ENCODE results near the gene C2orf72.
"Not testable (repeated sequence)": the region's sequence is repeated elsewhere in the genome, so short reads cannot be mapped to it uniquely, and the experiment has no call there.

Gene C2orf72

DNA sequence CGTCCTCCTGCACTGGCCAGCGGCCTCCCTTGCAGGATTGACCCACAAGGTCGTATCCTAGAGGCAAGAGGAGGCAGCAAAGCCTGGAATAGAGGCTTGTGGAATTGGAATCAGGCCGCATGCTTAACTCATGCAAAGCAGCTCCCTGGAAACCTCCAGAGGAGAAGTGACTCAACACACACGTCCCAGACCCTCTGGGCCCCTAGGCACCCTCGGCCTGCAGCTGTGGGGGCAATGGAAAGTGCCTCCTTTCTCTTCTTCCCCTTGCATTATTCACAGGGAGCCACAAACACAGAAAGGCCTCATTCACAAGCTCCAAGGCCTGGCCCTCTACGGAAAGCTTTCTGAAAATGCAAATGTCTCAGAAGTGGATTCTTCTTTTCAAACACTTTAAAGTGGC lies 21.8 kb upstream of the C2orf72 start:
- DNase-seq (ENCODE audit: low read depth in 2 of 2): no peak

DNA sequence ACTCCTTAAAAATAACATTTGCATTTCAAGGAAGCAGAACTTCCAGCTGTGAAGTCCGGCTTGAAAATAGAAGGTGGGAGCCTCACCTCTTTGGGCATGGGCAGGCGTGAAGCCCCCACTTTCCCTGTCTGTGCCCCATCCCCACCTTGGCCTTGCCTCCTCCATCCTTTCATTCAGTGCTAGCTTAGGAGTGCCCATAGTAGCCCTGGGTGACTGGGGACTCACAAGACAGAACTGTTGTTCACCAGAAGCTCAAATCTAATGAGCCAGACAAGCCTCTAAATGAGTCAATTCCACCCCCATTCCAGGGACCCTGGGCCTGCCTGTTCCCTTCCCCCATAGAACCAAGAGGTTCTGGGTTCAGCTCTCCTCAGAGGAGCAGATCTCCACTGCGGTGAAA lies 21.4 kb upstream of the C2orf72 start:
- DNase-seq (ENCODE audit: low read depth in 2 of 2): no peak

DNA sequence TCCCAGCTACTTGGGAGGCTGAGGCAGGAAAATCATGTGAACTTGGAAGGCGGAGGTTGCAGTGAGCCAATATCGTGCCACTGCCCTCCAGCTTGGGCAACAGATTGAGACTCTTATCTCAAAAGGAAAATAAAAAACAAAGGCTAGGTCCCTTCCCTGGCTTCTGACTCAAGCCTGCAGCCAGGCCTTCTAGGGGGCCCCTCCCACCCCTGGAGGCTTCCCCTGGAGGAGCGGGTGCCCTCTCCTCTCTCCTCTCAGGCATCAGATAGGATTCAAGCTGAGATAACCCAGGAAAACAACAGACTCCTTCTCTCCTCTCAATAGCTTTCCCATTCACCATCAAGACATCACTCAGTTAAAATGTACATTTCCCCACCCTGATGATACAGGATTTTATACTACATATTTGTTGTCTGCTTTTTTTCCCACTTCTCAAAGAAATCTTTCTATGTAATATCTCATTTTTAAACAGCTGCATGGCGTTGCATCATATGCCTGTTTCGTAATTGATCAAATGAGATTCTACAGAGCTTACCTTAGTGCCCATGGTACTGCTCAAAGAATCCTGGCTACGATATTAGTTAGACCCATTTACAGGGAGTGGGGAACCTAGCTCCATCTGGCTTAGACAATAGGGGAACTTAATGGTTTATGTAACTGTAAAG lies 20.6 kb upstream of the C2orf72 start:
- no peak for DNase-seq (ENCODE audit: low read depth in 2 of 2)

DNA sequence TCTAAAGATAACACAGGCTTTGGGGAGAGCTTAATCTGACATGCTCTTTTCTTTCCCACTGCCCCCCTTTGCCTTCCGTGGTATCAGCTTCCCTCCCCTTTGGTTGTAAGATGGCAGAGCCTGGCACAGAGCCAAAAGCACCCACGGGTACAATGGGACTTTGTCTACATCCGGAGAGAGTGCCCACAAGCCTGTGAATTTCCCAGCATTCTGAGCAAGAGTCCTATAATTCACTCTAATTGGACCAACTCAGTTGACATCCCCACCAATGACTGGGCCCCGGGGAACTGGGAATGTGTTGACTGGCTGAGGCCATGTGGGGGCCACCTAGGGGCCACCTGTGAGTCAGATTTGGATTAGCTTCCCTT lies 20.1 kb upstream of the C2orf72 start:
- DNase-seq (ENCODE audit: low read depth in 2 of 2): no peak

DNA sequence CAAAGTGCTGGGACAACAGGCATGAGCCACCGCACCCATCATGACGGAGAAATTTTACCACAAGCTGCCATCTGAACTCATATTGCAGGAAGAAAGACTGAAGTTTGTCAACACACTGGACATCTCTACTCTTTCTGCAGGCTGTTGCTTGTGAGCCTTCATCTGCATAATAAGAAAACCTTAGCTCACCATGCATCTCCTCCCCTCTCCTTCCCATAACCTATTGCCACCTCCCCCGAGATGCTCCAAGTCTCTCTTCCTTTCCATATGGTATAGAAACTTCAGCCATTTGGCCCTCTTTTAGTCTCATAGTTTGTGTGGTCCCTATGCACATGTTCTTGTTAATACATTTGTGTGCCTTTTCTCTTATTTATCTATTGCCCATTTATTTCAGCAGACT lies 19.1 kb upstream of the C2orf72 start:
- DNase-seq (ENCODE audit: low read depth in 2 of 2): no peak

DNA sequence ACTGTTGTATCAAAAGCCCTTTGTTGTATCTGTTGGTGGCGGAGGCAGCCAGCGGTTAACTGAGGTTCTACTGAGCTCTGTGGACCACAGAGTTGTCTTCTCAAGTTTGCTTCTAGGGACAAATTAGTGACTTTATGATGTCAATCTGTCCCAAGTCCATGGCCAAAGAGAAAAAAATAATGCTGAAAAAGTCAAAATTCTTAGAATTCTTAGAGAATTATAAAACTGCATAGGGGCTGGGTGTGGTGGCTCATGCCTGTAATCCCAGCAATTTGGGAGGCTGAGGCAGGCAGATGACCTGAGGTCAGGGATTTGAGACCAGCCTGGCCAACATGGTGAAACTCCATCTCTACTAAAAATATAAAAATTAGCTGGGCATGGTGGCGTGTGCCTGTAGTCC lies 12.3 kb upstream of the C2orf72 start:
- not testable (repeated sequence) for DNase-seq (ENCODE audit: low read depth in 2 of 2)

DNA sequence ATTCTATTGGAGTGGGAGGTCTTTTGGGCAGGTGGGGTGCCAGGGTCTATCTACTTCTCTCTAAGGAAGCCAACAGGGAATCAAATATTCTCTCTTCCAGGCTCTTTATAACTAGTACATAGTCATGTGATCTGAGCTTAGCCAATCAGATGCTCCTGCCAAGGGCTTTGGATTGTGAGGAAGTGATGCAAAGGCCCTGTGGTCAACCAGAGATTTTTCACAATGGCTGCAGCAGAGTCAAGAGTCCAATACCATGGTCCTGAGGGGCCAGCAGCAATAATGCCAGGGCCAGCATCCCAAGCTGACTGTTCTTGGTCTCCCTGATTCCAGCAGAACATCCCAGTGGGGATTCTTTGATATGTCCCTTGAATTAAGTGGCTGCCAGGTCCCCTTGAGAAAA lies 8.4 kb upstream of the C2orf72 start:
- DNase-seq (ENCODE audit: low read depth in 2 of 2): no peak

DNA sequence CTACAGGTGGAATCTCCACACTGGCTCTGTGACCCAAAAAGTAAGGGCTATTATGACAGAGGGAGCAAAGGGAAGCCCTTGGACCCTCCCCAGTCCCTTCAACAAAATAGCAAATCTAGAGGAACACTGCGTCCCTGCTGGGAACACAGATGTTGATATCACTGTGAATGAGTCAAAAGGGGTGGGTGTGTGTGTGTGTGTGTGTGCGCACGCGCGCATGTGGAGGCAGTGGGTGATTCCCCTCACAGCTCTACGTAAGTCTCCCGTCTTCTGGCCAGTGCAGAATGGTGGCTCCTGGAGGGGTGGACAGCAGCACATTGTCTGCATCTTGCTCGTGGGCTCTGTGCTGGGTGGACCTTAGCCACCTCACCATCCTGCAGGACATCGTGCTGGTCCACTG lies 7.8 kb upstream of the C2orf72 start:
- no peak for DNase-seq (ENCODE audit: low read depth in 2 of 2)

DNA sequence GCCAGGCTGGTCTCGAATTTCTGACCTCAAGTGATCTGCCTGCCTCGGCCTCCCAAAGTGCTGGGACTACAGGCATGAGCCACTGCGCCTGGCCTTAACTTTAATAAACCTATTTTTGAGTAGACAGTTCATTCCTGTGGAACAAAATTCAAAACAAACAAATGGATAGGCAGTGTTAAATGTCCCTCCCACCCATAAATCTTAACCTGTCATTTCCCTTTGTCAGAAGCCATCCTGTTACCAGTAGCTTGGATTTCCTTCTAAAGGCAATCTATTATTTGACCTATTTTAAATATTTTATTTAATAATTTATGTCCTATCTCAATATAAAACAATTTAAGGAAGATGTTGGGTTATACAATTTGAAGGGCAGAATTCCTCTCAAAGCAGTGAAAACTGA lies 6.6 kb upstream of the C2orf72 start:
- no peak for DNase-seq (ENCODE audit: low read depth in 2 of 2)

DNA sequence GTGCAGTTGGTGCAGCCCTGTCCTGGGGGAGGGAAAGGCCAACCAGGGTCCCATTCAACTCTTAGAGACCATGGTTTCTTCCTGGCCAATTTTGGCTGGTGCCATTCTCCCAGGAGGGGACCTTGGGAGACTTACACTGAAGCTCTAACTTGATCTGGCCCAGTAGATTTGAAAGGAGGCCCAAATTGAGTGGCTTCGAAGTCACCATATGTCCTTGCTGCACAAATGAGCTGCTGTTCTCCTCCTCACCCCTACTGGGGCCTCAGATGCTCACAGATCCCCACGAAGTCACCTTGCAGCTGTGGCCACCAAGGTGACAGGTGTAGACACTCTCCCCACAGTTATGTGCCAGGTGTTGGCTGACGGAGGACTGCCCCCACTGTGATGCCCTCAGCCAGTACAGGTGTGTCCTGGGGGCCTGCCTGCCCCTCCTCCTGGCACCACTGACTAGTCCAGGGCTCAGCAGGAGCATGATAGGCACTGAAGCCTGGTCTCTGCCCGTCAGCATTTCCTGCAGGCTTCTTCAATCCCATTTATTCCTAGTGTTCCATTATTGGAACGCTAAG lies 4.7 kb upstream of the C2orf72 start:
- DNase-seq (ENCODE audit: low read depth in 2 of 2): no peak

DNA sequence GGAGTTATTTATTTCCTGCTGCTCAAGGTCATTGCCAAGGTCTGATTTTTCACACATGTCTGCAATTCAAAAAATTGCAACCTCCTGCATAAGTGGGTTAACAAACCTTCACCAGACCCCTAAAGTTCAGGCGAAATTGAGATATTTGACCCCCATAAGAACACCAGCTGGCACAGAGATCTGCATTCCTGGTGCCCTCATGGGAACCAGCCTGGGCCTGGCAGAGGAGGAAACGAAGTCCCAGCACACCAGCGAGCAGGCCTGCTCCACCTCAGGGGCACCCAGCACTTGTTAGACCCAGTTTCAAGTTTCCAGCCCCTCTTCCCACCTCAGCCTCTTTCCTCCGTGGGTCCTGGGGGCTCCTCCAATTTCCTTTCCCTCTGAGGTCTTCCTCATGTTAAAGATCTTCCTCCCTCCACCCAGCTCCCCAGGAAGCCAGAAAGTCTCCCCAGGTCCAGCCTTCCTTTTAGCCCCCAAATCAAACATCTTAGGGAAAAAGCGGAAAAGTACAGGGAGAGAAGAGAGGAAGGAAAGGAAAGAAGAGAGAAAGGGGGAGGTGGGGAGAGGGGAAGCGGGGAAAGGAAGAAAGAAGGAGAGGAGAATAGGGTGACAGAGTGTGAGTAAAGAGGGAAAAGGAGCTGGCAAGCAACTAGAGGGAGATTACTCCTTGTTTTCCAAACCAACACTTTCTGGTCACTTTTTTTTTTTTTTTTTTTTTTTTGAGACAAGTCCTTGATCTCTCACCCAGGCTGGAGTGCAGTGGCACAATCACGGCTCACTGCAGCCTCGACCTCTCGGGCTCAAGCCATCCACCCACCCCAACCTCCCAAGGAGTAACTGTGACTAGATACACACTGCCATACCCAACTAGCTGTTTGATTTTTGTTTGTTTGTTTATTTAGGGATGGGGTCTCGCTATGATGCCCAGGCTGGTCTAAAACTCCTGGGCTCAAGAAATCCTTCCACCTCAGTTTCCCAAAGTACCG lies 3.9 kb upstream of the C2orf72 start:
- DNase-seq (ENCODE audit: low read depth in 2 of 2): no peak

DNA sequence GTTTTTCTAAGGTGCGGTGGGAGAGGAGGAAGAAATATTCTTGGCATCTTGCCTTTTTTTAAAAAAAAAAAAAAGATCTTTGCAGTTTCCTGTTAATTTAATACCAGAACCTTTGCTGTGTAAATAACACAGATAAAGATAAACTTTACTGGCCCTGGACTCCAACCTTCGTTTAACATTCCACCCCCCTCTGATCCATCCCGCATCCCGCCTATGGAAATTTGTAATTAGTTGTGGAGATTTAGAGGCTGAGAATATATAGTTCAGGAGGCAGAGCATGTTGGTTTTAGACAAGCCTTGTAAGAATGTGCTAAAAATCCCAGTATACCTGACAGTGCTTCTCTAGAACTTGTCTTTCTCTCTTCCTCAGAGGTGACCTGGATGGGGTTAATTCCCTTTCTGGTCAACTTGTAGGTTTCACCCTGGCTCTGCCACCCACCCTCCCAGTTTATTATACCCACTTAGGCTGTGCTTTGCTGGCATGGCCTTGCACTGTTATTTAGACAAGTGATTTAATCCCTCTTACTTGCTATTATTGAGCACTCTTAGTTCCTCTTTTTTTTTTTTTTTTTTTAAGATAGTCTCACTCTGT lies 2.9 kb upstream of the C2orf72 start:
- no peak for DNase-seq (ENCODE audit: low read depth in 2 of 2)

DNA sequence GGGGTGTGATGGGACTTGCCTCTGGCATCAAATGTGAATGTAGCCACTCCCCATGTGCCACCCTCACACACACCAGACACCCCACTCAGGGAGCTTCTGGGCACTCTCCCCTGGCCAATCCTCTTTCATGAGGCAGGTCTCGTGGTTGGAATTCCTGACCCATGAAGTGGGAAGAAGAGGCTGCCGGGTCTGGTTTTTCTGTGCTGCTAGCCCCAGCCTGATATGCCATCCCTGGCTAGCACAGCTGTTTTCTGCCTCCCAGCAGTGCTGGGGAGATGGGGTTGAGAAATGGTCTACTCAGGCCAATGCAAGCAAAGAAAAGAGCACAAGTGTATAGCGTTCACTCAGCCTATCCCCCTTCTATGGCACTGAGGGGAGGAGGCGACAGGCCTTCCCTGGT lies 1.2 kb upstream of the C2orf72 start:
- DNase-seq (ENCODE audit: low read depth in 2 of 2): no peak

DNA sequence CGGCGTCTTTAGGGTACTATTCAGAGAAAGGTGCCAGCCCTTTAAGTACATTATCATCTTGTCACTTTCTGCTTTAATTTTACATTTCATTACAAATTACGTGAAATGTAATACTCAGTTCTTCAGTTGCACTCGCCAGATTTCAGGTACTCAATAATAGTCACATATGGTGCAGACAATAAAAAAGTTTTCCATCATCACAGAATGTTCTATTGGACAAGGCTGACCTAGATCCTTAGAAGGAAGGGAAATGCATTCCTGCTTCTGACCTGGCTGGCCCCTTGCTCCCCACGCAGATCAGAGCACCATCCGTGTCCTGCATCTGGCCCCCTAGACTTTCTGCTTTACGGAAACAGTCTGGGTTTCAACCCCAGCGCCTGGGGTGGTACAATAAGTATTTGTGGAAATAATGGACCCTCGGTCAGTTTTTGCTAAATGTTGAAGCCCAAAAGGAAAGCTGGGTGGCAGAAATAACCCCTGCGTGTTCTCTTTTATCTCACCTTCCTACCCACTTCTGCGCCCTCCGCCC lies 681 bp upstream of the C2orf72 start:
- no peak for DNase-seq (ENCODE audit: low read depth in 2 of 2)

DNA sequence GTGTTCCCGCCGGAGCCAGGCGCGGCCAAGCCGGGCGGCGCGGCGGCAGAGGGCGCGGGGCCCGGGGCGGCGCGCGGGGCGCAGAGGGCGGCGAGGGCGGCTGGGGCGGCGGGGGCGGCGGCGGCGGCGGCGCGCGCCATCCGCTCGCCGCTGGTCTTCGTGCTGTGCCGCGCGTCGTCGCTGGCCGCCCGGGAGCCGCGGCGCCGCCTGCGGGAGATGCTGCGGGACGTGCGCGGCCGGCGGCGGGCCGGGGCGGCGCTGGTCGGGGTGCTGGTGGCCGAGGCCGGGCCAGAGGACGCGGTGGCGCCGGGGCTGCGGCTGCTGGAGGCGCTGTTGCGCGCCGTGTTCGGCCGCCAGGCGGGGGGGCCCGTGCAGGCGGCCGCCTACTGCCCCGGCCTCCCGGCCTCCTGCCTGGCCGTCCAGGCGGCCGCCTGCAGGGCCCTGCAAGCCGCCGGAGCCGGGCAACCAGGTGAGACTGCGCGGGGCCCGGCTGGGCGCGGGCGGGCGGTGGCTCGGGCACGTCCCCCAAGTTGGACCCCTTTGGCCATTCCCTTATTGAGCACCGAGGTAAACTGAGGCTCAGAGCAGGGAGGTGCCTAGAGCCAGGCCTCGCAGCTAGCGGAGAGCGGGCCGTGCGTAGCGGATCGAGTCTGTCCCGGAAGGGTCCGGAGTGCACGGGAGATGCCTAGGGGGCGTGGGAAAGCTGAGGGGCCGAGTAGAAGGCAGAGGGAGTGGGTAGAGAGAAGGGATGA lies 584 bp downstream of the C2orf72 start:
- DNase-seq (ENCODE audit: low read depth in 2 of 2): no peak

DNA sequence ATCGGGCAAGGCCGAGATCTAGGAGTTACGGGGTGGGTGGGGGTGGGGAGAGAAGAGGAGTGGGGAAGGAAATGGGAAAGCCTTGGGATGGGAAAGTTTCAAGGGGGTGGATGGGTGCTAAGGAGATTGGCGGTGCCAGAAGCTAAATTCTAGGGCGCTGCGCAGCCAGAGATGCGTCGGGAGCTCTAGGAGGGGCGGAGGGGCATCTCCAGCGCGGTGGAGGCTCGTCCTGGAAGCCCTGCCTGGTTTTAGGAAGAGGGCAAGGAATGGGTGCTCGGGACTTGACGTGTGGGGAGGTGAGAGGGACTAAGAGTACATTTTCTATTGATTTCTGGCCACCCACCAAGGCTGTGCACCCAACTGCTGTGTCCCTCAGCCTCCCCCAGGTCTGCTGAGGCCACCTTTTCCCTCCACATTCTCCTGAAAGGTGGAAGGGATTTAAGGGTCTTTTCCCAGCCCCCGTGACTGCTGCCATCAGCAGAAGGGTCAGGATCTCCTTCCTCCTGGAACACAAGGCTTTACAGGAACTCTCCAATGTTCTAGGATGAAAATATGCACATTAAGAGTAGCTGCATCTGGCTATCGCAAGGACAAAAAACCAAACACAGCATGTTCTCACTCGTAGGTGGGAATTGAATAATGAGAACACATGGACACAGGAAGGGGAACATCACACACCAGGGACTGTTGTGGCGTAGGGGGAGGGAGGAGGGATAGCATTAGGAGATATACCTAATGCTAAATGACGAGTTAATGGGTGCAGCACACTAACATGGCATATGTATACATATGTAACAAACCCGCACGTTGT lies 1.4 kb downstream of the C2orf72 start:
- no peak for DNase-seq (ENCODE audit: low read depth in 2 of 2)

DNA sequence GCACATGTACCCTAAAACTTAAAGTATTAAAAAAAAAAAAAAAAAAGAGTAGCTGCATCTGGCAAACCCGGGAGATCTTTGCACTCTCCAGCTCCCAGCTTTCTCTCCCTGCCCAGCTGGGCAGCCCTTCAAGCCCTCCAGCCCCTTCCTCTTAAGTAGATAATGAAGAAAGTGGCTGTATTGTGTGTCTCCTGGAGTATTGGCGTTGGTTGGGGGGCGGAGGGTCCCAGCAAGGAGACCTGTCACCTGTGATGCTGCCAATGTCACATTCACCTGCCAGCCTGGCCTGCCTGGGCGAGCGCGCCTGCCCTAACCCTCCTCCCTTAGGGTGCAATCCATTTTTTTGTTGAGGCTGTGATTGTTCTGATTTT lies 2.0 kb downstream of the C2orf72 start:
- no peak for DNase-seq (ENCODE audit: low read depth in 2 of 2)

DNA sequence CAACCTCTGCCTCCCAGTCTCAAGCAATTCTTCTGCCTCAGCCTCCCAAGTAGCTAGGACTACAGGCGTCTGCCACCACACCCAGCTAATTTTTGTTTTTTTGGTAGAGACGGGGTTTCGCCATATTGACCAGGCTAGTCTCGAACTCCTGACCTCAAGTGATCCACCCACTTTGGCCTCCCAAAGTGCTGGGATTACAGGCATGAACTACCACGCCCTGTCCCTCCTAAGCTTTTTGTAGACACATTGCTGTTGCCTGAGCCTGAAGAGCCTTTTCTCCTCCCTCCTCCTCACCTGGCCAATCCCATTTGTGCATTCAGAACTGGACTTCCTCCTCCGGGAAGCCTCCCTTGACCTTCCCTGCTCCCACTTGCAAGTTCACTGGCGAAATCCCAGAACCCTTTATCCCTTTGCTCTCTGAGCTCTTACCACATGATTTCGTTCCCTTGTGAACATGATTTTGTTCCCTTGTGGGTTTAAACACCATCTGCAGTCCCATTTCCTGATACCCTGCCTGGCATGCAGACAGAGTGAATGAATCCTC lies 2.6 kb downstream of the C2orf72 start:
- no peak for DNase-seq (ENCODE audit: low read depth in 2 of 2)

DNA sequence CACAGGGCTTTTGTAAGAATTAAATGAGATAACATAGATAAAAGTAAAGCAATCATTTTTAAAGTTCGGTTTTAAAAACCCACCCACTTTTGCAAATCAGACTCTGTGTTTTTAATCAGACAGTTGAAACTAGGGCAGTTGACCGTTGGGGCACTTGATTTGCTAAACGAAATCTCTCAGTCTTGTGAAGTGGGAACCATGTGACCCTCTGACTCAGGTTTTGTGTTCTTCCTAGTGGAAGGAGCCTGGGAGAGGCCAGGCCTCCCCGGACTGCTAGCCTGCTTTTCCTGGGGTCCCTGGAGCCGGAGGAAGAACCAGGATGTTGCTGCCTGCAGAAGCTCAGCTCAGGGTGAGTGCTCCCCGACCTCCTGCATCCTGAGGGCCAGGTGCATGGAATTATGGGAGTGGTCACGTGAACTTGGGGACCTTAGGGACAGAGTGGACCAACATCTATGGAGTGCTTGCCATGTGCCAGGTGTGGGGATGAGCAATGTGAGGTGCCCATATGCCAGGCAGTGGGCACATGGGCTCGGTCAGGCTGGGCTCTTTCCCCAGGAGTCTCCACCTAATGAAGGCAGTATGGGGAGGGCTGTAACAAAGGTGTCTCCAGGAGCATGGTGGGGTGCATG lies 3.9 kb downstream of the C2orf72 start:
- DNase-seq (ENCODE audit: low read depth in 2 of 2): no peak

DNA sequence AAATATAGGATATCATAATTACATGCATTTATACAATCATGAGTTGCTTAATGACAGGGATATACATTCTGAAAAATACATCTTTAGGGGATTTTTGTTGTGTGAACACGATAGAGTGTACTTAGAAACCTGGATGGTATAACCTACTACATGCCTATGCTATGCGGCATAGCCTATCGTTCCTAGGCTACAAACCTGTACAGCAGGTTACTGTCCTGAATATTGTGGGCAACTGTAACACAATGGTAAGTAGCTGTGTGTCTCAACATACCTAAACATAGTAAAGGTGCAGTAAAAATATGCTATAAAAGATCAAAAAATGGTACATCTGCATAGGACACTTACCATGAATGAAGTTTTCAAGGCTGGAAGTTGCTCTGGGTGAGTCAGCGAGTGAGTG lies 6.5 kb downstream of the C2orf72 start:
- no peak for DNase-seq (ENCODE audit: low read depth in 2 of 2)

All from fibroblast of skin of left quadriceps (primary cell).